OCI-LY3 (cell line): ENCODE measurements around the gene RNF11.

Experiments used
- CTCF ChIP-seq: fragments of 200-600, 300-600 bp; sonication (generic); IDR thresholded peaks from 2 replicates; pipeline ENCODE4 v1.5.1; 2014; ENCODE audit warnings: antibody characterized with exemption, low read length, low read depth
- EZH2phosphoT487 ChIP-seq: fragments of 200-600 bp; shearing (Covaris generic); IDR thresholded peaks from 2 replicates; pipeline ENCODE4 v1.6.1; 2018; ENCODE audit warnings: antibody characterized with exemption, mixed run types, low read depth

- TF ChIP-seq CTCF (no peak), EZH2phosphoT487 (no peak)
Measured at GRCh38 chr1:51280321-51280978, 44.4 kb downstream of the RNF11 start.
